ENCODE results near the gene UNC13D. TPM values are rescaled to one million over a fixed set of nuclear protein-coding genes. Genes with fewer than 3 reads are reported as not detected.

Gene UNC13D
- polyA plus RNA-seq, 1 donor from 2014 or later, result 1.2 TPM

DNA sequence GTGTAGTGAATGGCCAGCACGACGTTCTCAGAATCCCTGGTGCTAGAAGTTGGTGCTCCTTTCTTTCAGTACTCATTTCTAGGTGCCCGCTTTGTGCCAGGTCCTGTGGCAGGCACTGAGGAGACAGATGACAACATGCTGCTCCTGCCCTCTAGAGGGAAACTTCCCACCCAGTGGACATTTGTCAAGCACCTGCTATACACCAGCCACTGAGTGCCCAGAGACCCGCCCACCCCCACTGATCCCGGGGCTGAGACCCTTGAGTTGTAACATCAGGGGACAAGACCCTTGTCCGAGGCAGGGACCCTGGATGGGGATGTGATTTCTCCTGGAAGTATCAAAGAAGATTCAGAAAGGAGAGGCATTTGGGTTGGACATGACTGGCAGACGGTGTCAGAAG, 25.1 kb downstream of the UNC13D start:
- H3K9me3 ChIP-seq (ENCODE audit: low read length), result no peaks in the 10 kb centered on the region
- H3K27me3 ChIP-seq (ENCODE audit: insufficient read depth, low read depth, low read length), result no peaks in the 10 kb centered on the region
- no peaks in the 10 kb centered on the region for H3K9me2 ChIP-seq (ENCODE audit: insufficient read depth, low read length)

GRCh38 chr17:75818326-75818885, 25.8 kb downstream of the UNC13D start:
- H4K20me1 ChIP-seq (ENCODE audit: insufficient read depth), result no peaks in the 10 kb centered on the region
- no peak overlapping the region for H3K4me3 ChIP-seq (ENCODE audit: low read length)
- H3K9ac ChIP-seq (ENCODE audit: low read length), result no peak overlapping the region
- no peak overlapping the region for H3K27ac ChIP-seq (ENCODE audit: low read length)
- H3K9me3 ChIP-seq (ENCODE audit: low read length), result no peaks in the 10 kb centered on the region
- TF ChIP-seq TAF1 (IDR thresholded peaks at IDR 0.05; ENCODE audit: low read depth), result no peak
- TF ChIP-seq EP300 (conservative IDR thresholded peaks at IDR 0.05; ENCODE audit: poor library complexity, severe bottlenecking), result no peak
- TF ChIP-seq SMC3 (conservative IDR thresholded peaks at IDR 0.05; ENCODE audit: poor library complexity), result no peak
- no peak for TF ChIP-seq RAD21 (conservative IDR thresholded peaks at IDR 0.05)
- no peak for TF ChIP-seq POLR2AphosphoS5 (IDR thresholded peaks at IDR 0.05)
- no peaks in the 10 kb centered on the region for H3K9me2 ChIP-seq (ENCODE audit: insufficient read depth, low read length)
- H3K27me3 ChIP-seq (ENCODE audit: insufficient read depth, low read depth, low read length), result no peaks in the 10 kb centered on the region
- H3K36me3 ChIP-seq (ENCODE audit: insufficient read depth, low read length), result no peaks in the 10 kb centered on the region
- H3K79me2 ChIP-seq (replicated peaks; ENCODE audit: insufficient read depth, low read length), result no peaks in the 10 kb centered on the region
- H3F3A ChIP-seq (ENCODE audit: insufficient read depth, low read length, poor library complexity, severe bottlenecking), result no peaks in the 10 kb centered on the region
- no peak overlapping the region for H3K4me2 ChIP-seq (ENCODE audit: low read length)
- no peak overlapping the region for H2AFZ ChIP-seq (ENCODE audit: low read depth, low read length)

More for the DNA sequence above, 25.1 kb downstream of the UNC13D start:
- Histone ChIP-seq H3K36me3 (ENCODE audit: insufficient read depth, low read length) (no peaks in the 10 kb centered on the region), H3F3A (ENCODE audit: insufficient read depth, low read length, poor library complexity, severe bottlenecking) (no peaks in the 10 kb centered on the region), H3K79me2 (replicated peaks; ENCODE audit: insufficient read depth, low read length) (no peaks in the 10 kb centered on the region), H3K27ac (ENCODE audit: low read length) (no peak overlapping the region), H4K20me1 (ENCODE audit: insufficient read depth) (no peaks in the 10 kb centered on the region), H3K4me2 (ENCODE audit: low read length) (no peak overlapping the region), H2AFZ (ENCODE audit: low read depth, low read length) (no peak overlapping the region), H3K4me3 (ENCODE audit: low read length) (no peak overlapping the region), H3K9ac (ENCODE audit: low read length) (no peak overlapping the region)
- TF ChIP-seq POLR2AphosphoS5 (IDR thresholded peaks at IDR 0.05) (no peak), EZH2 (IDR thresholded peaks at IDR 0.05; ENCODE audit: borderline replicate concordance, insufficient read depth, low read length, poor library complexity, severe bottlenecking) (no peak), SMC3 (conservative IDR thresholded peaks at IDR 0.05; ENCODE audit: poor library complexity) (no peak), EP300 (conservative IDR thresholded peaks at IDR 0.05; ENCODE audit: poor library complexity, severe bottlenecking) (no peak), RAD21 (conservative IDR thresholded peaks at IDR 0.05) (no peak), MXI1 (conservative IDR thresholded peaks at IDR 0.05; ENCODE audit: poor library complexity, severe bottlenecking) (no peak), TAF1 (IDR thresholded peaks at IDR 0.05; ENCODE audit: low read depth) (no peak)
- TF ChIP-seq, protein P1, sequence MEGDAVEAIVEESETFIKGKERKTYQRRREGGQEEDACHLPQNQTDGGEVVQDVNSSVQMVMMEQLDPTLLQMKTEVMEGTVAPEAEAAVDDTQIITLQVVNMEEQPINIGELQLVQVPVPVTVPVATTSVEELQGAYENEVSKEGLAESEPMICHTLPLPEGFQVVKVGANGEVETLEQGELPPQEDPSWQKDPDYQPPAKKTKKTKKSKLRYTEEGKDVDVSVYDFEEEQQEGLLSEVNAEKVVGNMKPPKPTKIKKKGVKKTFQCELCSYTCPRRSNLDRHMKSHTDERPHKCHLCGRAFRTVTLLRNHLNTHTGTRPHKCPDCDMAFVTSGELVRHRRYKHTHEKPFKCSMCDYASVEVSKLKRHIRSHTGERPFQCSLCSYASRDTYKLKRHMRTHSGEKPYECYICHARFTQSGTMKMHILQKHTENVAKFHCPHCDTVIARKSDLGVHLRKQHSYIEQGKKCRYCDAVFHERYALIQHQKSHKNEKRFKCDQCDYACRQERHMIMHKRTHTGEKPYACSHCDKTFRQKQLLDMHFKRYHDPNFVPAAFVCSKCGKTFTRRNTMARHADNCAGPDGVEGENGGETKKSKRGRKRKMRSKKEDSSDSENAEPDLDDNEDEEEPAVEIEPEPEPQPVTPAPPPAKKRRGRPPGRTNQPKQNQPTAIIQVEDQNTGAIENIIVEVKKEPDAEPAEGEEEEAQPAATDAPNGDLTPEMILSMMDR (IDR thresholded peaks at IDR 0.05; ENCODE audit: poor library complexity, severe bottlenecking), result no peak

DNA sequence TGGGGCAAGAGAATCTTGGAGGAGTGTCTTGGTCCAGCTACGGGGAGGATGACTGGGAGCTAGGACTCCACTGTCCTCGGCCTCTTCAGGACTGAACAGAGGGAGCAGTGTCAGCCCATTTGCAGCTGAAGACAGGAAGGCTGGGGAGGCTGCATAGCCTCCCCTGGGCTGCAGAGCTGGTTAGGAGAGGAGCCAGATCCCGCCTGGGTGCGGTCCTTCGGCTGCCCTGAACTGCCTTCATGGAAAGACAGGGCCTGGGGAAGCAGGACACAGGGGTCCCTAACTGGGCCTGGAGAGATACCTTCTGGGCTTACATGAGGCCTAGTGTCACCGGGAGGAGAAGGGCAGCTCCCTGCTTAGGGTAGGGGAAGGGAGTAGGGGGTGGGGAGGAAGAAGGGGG, 26.6 kb downstream of the UNC13D start:
- H3K9me3 ChIP-seq (ENCODE audit: low read length), result no peaks in the 10 kb centered on the region
- no peak overlapping the region for H3K9ac ChIP-seq (ENCODE audit: low read length)
- no peaks in the 10 kb centered on the region for H3K27me3 ChIP-seq (ENCODE audit: insufficient read depth, low read depth, low read length)
- H2AFZ ChIP-seq (ENCODE audit: low read depth, low read length), result no peak overlapping the region
- H3K27ac ChIP-seq (ENCODE audit: low read length), result no peak overlapping the region
- H3K4me2 ChIP-seq (ENCODE audit: low read length), result no peak overlapping the region
- no peaks in the 10 kb centered on the region for H4K20me1 ChIP-seq (ENCODE audit: insufficient read depth)
- H3K9me2 ChIP-seq (ENCODE audit: insufficient read depth, low read length), result no peaks in the 10 kb centered on the region
- no peaks in the 10 kb centered on the region for H3K79me2 ChIP-seq (replicated peaks; ENCODE audit: insufficient read depth, low read length)
- no peak for TF ChIP-seq POLR2AphosphoS5 (IDR thresholded peaks at IDR 0.05)
- TF ChIP-seq RAD21 (conservative IDR thresholded peaks at IDR 0.05), result no peak
- TF ChIP-seq TAF1 (IDR thresholded peaks at IDR 0.05; ENCODE audit: low read depth), result no peak
- TF ChIP-seq EP300 (conservative IDR thresholded peaks at IDR 0.05; ENCODE audit: poor library complexity, severe bottlenecking), result no peak
- TF ChIP-seq, protein P1 (IDR thresholded peaks at IDR 0.05; ENCODE audit: poor library complexity, severe bottlenecking), result no peak
- no peak for TF ChIP-seq REST (IDR thresholded peaks at IDR 0.05; ENCODE audit: borderline replicate concordance)
- TF ChIP-seq EZH2 (IDR thresholded peaks at IDR 0.05; ENCODE audit: borderline replicate concordance, insufficient read depth, low read length, poor library complexity, severe bottlenecking), result no peak
- no peak for TF ChIP-seq MXI1 (conservative IDR thresholded peaks at IDR 0.05; ENCODE audit: poor library complexity, severe bottlenecking)
- H3K4me3 ChIP-seq (ENCODE audit: low read length), result no peak overlapping the region
- H3F3A ChIP-seq (ENCODE audit: insufficient read depth, low read length, poor library complexity, severe bottlenecking), result no peaks in the 10 kb centered on the region
- no peaks in the 10 kb centered on the region for H3K36me3 ChIP-seq (ENCODE audit: insufficient read depth, low read length)
